Caco-2 (cell line): ENCODE results near the gene RBM12. TPM values are rescaled to one million over a fixed set of nuclear protein-coding genes. Genes with fewer than 3 reads are reported as not detected.

Experiments used
- BruUV-seq: library from RNA; stranded (reverse); fragments of 400-500 nt; replicated peaks from 2 replicates; lab custom pipeline; 2021; lab: Mats Ljungman, UMichigan
- CTCF ChIA-PET: fragments of 300-600 bp; sonication (Branson Sonifier 250); formaldehyde crosslinking; loops from one replicate; lab custom pipeline; 2022; ENCODE audit warnings: antibody characterized with exemption; lab: Charles Lee
- POLR2A ChIA-PET: fragments of 300-600 bp; sonication (Branson Sonifier 250); formaldehyde crosslinking; loops from one replicate; lab custom pipeline; 2022; ENCODE audit warnings: antibody characterized with exemption; lab: Charles Lee
- DNase-seq, 2 experiments: peaks; one replicate each; pipeline versions ENCODE4 v3.0.0 to v3.0.0-alpha.2; 2020 to 2022
- H3K27me3 ChIP-seq: replicated peaks from 2 replicates; pipeline ENCODE4 v1.6.0; 2011; ENCODE audit warnings: low read length; ENCODE audit not compliant: control insufficient read depth, insufficient read depth
- H3K36me3 ChIP-seq: 2 replicates; pipeline ENCODE4 v1.5.1; 2011; ENCODE audit warnings: low read length; ENCODE audit not compliant: control insufficient read depth, insufficient read depth
- H3K4me1 ChIP-seq: fragments of 250-450 bp; sonication (Bioruptor Pico); 2 replicates; pipeline ENCODE4 v1.5.1; 2020; ENCODE audit warnings: mild to moderate bottlenecking
- H3K4me3 ChIP-seq: 2 replicates; pipeline ENCODE4 v1.5.1; 2011; ENCODE audit warnings: low read depth, mild to moderate bottlenecking, control low read depth, low read length
- H3K9me3 ChIP-seq: fragments of 250-450 bp; sonication (Bioruptor Pico); 2 replicates; pipeline ENCODE4 v1.5.1; 2020; ENCODE audit warnings: mild to moderate bottlenecking, moderate library complexity
- H3K27ac Mint-ChIP-seq: one replicate; pipeline ENCODE4 v1.8.0; 2022; ENCODE audit warnings: mixed read lengths; ENCODE audit not compliant: unreplicated experiment
- H3K27me3 Mint-ChIP-seq: one replicate; pipeline ENCODE4 v1.8.0; 2022; ENCODE audit warnings: mixed read lengths; ENCODE audit not compliant: insufficient read depth, unreplicated experiment
- H3K36me3 Mint-ChIP-seq: one replicate; pipeline ENCODE4 v1.8.0; 2022; ENCODE audit warnings: mild to moderate bottlenecking, mixed read lengths; ENCODE audit not compliant: insufficient read depth, unreplicated experiment
- H3K4me1 Mint-ChIP-seq: one replicate; pipeline ENCODE4 v1.8.0; 2022; ENCODE audit warnings: low read depth, mixed read lengths; ENCODE audit not compliant: unreplicated experiment
- H3K4me3 Mint-ChIP-seq: one replicate; pipeline ENCODE4 v1.8.0; 2022; ENCODE audit warnings: mild to moderate bottlenecking, moderate library complexity, mixed read lengths; ENCODE audit not compliant: unreplicated experiment
- H3K9me3 Mint-ChIP-seq: one replicate; pipeline ENCODE4 v1.8.0; 2022; ENCODE audit warnings: mixed read lengths; ENCODE audit not compliant: unreplicated experiment
- CTCF ChIP-seq, 2 experiments: fragments of 200-600 bp in 1 of 2; IDR thresholded peaks; 1 replicate in 1 of 2; 2 replicates in 1 of 2; pipeline versions ENCODE4 v1.5.1 to v1.8.0; 2011 to 2022; ENCODE audit warnings: antibody characterized with exemption in 1 of 2, control low read depth in 1 of 2, inconsistent platforms in 1 of 2, low read depth in 1 of 2, low read length in 1 of 2, mild to moderate bottlenecking in 1 of 2, moderate library complexity in 1 of 2; ENCODE audit not compliant: insufficient read depth in 1 of 2, severe bottlenecking in 1 of 2, unreplicated experiment in 1 of 2
- intact Hi-C: fragments of 100-400 bp; cut with micrococcal nuclease; formaldehyde crosslinking; loops from one replicate; pipeline ENCODE4 v1.10.0; 2022; ENCODE audit not compliant: unreplicated experiment
- total RNA-seq: library from RNA; stranded (reverse); gene quantifications from 2 replicates; pipeline ENCODE4 v1.2.3, GENCODE V29; 2022

The RBM12 gene
- total RNA-seq, 1 experiment from 2014 or later, result 147 TPM

DNA sequence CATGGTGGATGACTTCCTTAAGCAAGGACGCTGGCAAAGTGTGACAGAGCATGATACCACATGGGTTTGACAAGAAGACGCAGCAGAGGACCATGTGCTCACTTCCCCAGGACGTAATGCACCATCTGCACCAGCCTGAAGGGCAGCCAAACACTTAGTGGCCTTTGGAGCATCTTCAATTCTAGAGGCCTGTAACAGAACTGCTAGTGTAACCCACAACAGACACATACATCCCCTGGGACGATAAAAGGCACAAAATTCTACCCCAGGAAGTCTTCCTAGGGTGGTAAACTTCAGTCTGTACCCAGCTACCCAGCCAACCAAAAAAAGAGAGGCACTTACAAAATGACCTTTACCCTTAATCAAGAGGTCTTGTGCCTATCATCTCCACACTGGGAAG is 9.2 kb upstream of the RBM12 start:
- Mint-ChIP-seq H3K4me1 (no peaks in the 10 kb centered on the region), H3K27me3 (no peaks in the 10 kb centered on the region), H3K27ac (no peak overlapping the region), H3K9me3 (no peaks in the 10 kb centered on the region), H3K36me3 (peaks cover 32% of the 10 kb centered on the region), H3K4me3 (no peak overlapping the region)
- TF ChIP-seq CTCF (IDR thresholded peaks at IDR 0.05; ENCODE audit: insufficient read depth in 1 of 2, low read depth in 1 of 2, low read length in 1 of 2, severe bottlenecking in 1 of 2, unreplicated experiment in 1 of 2), result no peak
- intact Hi-C loops, result no loop called here
- Histone ChIP-seq H3K4me1 (no peaks in the 10 kb centered on the region), H3K27me3 (no peaks in the 10 kb centered on the region), H3K9me3 (no peaks in the 10 kb centered on the region), H3K4me3 (no peak overlapping the region), H3K36me3 (no peaks in the 10 kb centered on the region)
- BruUV-seq, result no TSS peak
- no peak for DNase-seq
- ChIA-PET CTCF (no interaction called here), POLR2A (no interaction called here)

GRCh38 chr20:35669681-35670080 is 5.0 kb upstream of the RBM12 start:
- Mint-ChIP-seq H3K27me3 (no peaks in the 10 kb centered on the region), H3K9me3 (no peaks in the 10 kb centered on the region), H3K36me3 (peaks cover 21% of the 10 kb centered on the region), H3K4me1 (no peaks in the 10 kb centered on the region), H3K27ac (no peak overlapping the region), H3K4me3 (no peak overlapping the region)
- no peaks in the 10 kb centered on the region for H3K36me3 ChIP-seq
- peak in 1 of 2 experiments; percentile 31 for DNase-seq
- intact Hi-C loops, result loop anchor here (10.0 kb wide), 1 partner anchor 105 kb away; no protein-coding TSS in a partner anchor
- no TSS peak for BruUV-seq
- H3K27me3 ChIP-seq, result no peaks in the 10 kb centered on the region
- CTCF ChIA-PET, result no interaction called here
- POLR2A ChIA-PET, result no interaction called here
- H3K9me3 ChIP-seq, result no peaks in the 10 kb centered on the region
- H3K4me3 ChIP-seq, result no peak overlapping the region
- no peak for TF ChIP-seq CTCF (IDR thresholded peaks at IDR 0.05; ENCODE audit: insufficient read depth in 1 of 2, low read depth in 1 of 2, low read length in 1 of 2, severe bottlenecking in 1 of 2, unreplicated experiment in 1 of 2)
- H3K4me1 ChIP-seq, result no peaks in the 10 kb centered on the region

DNA sequence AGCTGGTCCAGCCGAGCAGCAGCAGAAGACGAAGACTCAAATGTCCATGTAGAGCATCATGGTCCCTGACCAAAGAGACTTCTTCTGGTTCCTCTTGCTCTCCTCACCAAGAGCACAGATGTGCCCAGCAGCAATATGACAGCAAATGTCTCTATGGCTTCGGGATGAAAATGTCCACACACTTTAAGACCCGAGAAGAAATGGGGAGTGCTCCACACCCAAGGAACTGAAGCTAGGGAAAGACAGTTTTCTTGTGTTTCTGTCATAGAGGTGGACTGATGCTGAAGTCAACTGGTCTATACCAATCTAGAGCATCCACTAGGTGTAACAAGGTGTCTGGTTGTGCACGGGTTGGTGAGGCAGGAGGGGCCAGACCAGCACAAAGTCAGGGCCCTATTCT is 4.5 kb upstream of the RBM12 start:
- Mint-ChIP-seq H3K27ac (no peak overlapping the region), H3K4me3 (no peak overlapping the region), H3K9me3 (no peaks in the 10 kb centered on the region), H3K4me1 (no peaks in the 10 kb centered on the region), H3K27me3 (no peaks in the 10 kb centered on the region), H3K36me3 (peaks cover 26% of the 10 kb centered on the region)
- no TSS peak for BruUV-seq
- Histone ChIP-seq H3K4me1 (no peaks in the 10 kb centered on the region), H3K4me3 (no peak overlapping the region), H3K9me3 (no peaks in the 10 kb centered on the region), H3K27me3 (no peaks in the 10 kb centered on the region), H3K36me3 (no peaks in the 10 kb centered on the region)
- no peak for DNase-seq
- CTCF ChIA-PET, result no interaction called here
- POLR2A ChIA-PET, result no interaction called here
- intact Hi-C loops, result loop anchor here (10.0 kb wide), 1 partner anchor 104 kb away; no protein-coding TSS in a partner anchor
- no peak for TF ChIP-seq CTCF (IDR thresholded peaks at IDR 0.05; ENCODE audit: insufficient read depth in 1 of 2, low read depth in 1 of 2, low read length in 1 of 2, severe bottlenecking in 1 of 2, unreplicated experiment in 1 of 2)
